ENCODE measurements around the gene ZBTB34. TPM values are rescaled to one million over a fixed set of nuclear protein-coding genes. Genes with fewer than 3 reads are reported as not detected.

ZBTB34 gene
- total and polyA plus RNA-seq, 2 of the 4 experiments (the other 2 are of a cell fraction): 2.7 to 3.1 TPM

- no CpG with 5 or more reads among the region's 8 CpGs for WGBS, 2 experiments (ENCODE audit: extremely low coverage in 2 of 2, insufficient read length in 1 of 2)
- no peak overlapping the region for H2AK9ac ChIP-seq (replicated peaks; ENCODE audit: low read depth, low read length, poor library complexity)
- no peak overlapping the region for H2BK15ac ChIP-seq (ENCODE audit: low read depth, low read length)
- CTCF ChIA-PET: interaction anchor here (0.6 kb wide), 1 partner anchor 76 kb away, joined by 6 read pairs; no protein-coding TSS in a partner anchor
- H4K8ac ChIP-seq (ENCODE audit: low read depth in 2 of 2, low read length in 2 of 2): no peak overlapping the region
- peaks cover 5% of the 10 kb centered on the region for H3K4me1 ChIP-seq (ENCODE audit: control insufficient read depth, insufficient read depth, low read length)
- H3K9me3 ChIP-seq (ENCODE audit: control insufficient read depth, insufficient read depth, low read length): no peaks in the 10 kb centered on the region
- peaks cover 14% of the 10 kb centered on the region for H4K20me1 ChIP-seq (ENCODE audit: insufficient read depth, low read length)
- H3K4ac ChIP-seq (ENCODE audit: low read depth, low read length): no peak overlapping the region
- H3K36me3 ChIP-seq (ENCODE audit: control insufficient read depth, insufficient read depth, low read length): no peaks in the 10 kb centered on the region
- H3K4me2 ChIP-seq (ENCODE audit: low read depth, low read length): no peak overlapping the region
- H3K4me3 ChIP-seq (ENCODE audit: insufficient read depth, low read depth, low read length): no peak overlapping the region
- no peak overlapping the region for H2AK5ac ChIP-seq (ENCODE audit: low read depth, low read length)
- BruUV-seq (replicated peaks): no TSS peak
- H3K27me3 ChIP-seq (ENCODE audit: control insufficient read depth, insufficient read depth, low read length): peaks cover 36% of the 10 kb centered on the region
- peak overlapping the region; percentile 78; the same call in 1 of the 2 replicates for H3K23ac ChIP-seq (ENCODE audit: low read depth, low read length)
- DNase-seq (no peak), ATAC-seq (ENCODE audit: low read depth) (no peak)
- H2BK20ac ChIP-seq (ENCODE audit: low read depth, low read length): no peak overlapping the region
- no peak overlapping the region for H3K56ac ChIP-seq (ENCODE audit: extremely low read depth, insufficient read depth, low read length)
- H3K9ac ChIP-seq (ENCODE audit: low read depth, low read length): no peak overlapping the region
- no peak overlapping the region for H2BK120ac ChIP-seq (ENCODE audit: low read depth, low read length)
- peaks cover 7% of the 10 kb centered on the region; the same call in 1 of the 2 replicates for H3K9me1 ChIP-seq (ENCODE audit: insufficient read depth, low read length)
- dilution Hi-C loops (cut with HindIII; ENCODE audit: low sequenced_read_pairs, unreplicated experiment) (no loop called here), in situ Hi-C loops (cut with MboI; ENCODE audit: low sequenced_read_pairs) (no loop called here), intact Hi-C loops (cut with micrococcal nuclease) (no loop called here)
- no peak overlapping the region for H2BK5ac ChIP-seq (ENCODE audit: low read depth, low read length, poor library complexity, severe bottlenecking)
- no peak overlapping the region for H2AFZ ChIP-seq (replicated peaks; ENCODE audit: low read length, poor library complexity)
- no peak overlapping the region for H4K5ac ChIP-seq (ENCODE audit: low read depth, low read length)
- H4K91ac ChIP-seq (ENCODE audit: insufficient read depth, low read depth, low read length): no peak overlapping the region
- no peak overlapping the region for H3K27ac ChIP-seq (ENCODE audit: insufficient read depth, low read length)
- H3K18ac ChIP-seq (ENCODE audit: low read depth, low read length): no peak overlapping the region
- H3K79me1 ChIP-seq (ENCODE audit: low read depth in 1 of 2, low read length in 2 of 2): peaks cover 11 to 14% of the 10 kb centered on the region in 2 experiments
- POLR2A ChIA-PET (ENCODE audit: unreplicated experiment): no interaction called here
- TF ChIP-seq FOS (IDR thresholded peaks at IDR 0.05; ENCODE audit: low read depth, low read length): no peak
- TF ChIP-seq RAD21 (IDR thresholded peaks at IDR 0.05; ENCODE audit: low read length): no peak
- no peak for TF ChIP-seq BHLHE40 (IDR thresholded peaks at IDR 0.05; ENCODE audit: low read depth, low read length)
- TF ChIP-seq ELK1 (IDR thresholded peaks at IDR 0.05; ENCODE audit: borderline replicate concordance, low read depth, low read length): no peak
- no peak for TF ChIP-seq MXI1 (IDR thresholded peaks at IDR 0.05; ENCODE audit: borderline replicate concordance, low read depth, low read length)
- H3K14ac ChIP-seq (replicated peaks; ENCODE audit: low read depth, low read length): no peak overlapping the region
Measured at GRCh38 chr9:126857261-126857960, 3.0 kb upstream of the ZBTB34 start.
